GM21515 (cell line): Measurements from ENCODE around the gene SUPT20HL1.

Source experiments
- ATAC-seq: cut with Tn5 transposase; IDR thresholded peaks from one replicate; pipeline ENCODE4 v1.9.1; 2021; ENCODE audit not compliant: unreplicated experiment

Gene SUPT20HL1

DNA sequence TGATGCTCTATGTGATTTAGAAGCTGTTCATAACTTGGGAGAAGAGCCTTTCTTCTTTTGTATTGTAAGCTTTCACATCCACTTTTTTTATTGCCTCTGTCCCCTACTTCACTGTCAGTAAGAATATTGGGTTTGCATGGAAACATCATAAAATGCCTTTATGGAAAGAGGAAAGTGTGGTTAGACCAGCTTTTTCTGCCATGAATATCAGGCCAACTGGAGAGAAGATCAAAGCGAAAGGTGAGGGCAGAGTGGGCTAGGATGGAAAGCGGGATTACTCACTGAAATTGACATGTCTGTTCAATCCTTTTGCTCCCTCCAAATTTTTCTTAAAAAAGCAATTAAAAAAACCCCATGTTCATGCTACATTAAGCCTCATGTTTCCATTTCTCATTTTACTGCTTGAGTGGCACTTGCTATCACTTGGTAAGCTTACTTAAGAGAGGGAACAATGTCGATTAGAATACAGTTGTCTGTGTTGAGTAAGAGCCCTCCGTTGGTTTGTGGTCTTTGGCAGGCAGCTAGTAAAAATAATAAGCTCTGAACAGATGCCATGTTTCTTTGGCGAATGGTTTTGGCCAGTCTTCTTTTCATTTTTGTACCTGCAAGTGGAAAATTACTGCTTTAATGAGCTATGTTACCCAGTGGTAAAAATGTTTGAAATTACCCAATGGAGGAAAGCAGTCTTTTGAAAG, 35.9 kb downstream of the SUPT20HL1 start:
- no peak for ATAC-seq

- no peak for ATAC-seq
These were observed 36.5 kb downstream of the SUPT20HL1 start for GRCh38 chrX:24396931-24397279.

- no peak for ATAC-seq
These were observed 38.3 kb downstream of the SUPT20HL1 start for GRCh38 chrX:24398766-24399165.

- ATAC-seq = no peak
These were observed 39.1 kb downstream of the SUPT20HL1 start for GRCh38 chrX:24399550-24399949.

DNA sequence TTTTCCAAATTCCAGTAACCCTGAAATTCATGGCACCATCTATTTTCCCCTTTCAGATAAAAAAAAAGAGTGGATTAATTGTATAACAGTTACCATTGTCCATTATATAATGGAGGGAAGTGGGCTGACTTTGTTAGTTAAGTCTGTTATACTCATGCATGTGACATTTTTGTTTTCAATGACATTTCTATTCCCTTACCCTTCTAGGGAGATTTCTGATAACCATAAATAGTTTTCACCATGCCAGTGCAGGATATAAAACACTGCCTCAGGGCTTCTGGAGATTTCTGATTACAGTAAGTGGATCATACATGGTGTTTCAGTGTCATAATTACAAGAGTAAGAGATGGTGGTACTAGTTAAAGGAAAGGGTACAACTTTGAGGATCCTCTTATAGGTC, 45.5 kb downstream of the SUPT20HL1 start:
- ATAC-seq = no peak
